WTC11 (cell line): ENCODE results near the gene RHBDD1. TPM values are rescaled to one million over a fixed set of nuclear protein-coding genes. Genes with fewer than 3 reads are reported as not detected.

ENCODE experiments used
- ATAC-seq: fragments of 200-7000 bp; cut with Tn5 transposase; 2 replicates; pipeline ENCODE4 v1.10.0; 2021; ENCODE audit warnings: mild to moderate bottlenecking, moderate library complexity
- CTCF ChIA-PET: fragments of 300-600 bp; sonication (Branson Sonifier 250); formaldehyde crosslinking; loops from one replicate; lab custom pipeline; 2021; ENCODE audit warnings: antibody characterized with exemption; lab: Charles Lee
- POLR2A ChIA-PET: fragments of 350-600 bp; sonication (Branson Sonifier 250); formaldehyde crosslinking; loops from one replicate; lab custom pipeline; 2021; ENCODE audit warnings: antibody characterized with exemption; lab: Charles Lee
- DNase-seq: peaks from one replicate; pipeline ENCODE4 v3.0.0; 2021; ENCODE audit warnings: low spot score
- H3K27ac Mint-ChIP-seq: 2 replicates; pipeline ENCODE4 v1.8.0; 2021; ENCODE audit warnings: mixed read lengths
- H3K27me3 Mint-ChIP-seq: 2 replicates; pipeline ENCODE4 v1.8.0; 2021; ENCODE audit warnings: low read depth, mild to moderate bottlenecking, moderate library complexity, mixed read lengths
- H3K36me3 Mint-ChIP-seq: 2 replicates; pipeline ENCODE4 v1.8.0; 2021; ENCODE audit warnings: mixed read lengths
- H3K4me1 Mint-ChIP-seq: 2 replicates; pipeline ENCODE4 v1.8.0; 2022; ENCODE audit warnings: mixed read lengths
- H3K4me3 Mint-ChIP-seq: 2 replicates; pipeline ENCODE4 v1.8.0; 2021; ENCODE audit warnings: mild to moderate bottlenecking, moderate library complexity, mixed read lengths
- H3K9me3 Mint-ChIP-seq: 2 replicates; pipeline ENCODE4 v1.8.0; 2021; ENCODE audit warnings: mixed read lengths
- ATF6 ChIP-seq: sonication (generic); formaldehyde crosslinking; IDR thresholded peaks from 2 replicates; pipeline ENCODE4 v1.8.1; 2023; ENCODE audit warnings: mild to moderate bottlenecking, missing genetic modification reagents
- CDX4 ChIP-seq: fragments of 250-450 bp; sonication (Bioruptor Pico); IDR thresholded peaks from 2 replicates; pipeline ENCODE4 v1.9.0; 2021; ENCODE audit warnings: moderate library complexity, mild to moderate bottlenecking, inconsistent platforms, borderline replicate concordance
- E2F1 ChIP-seq: sonication (generic); formaldehyde crosslinking; IDR thresholded peaks from 2 replicates; pipeline ENCODE4 v1.8.0; 2022; ENCODE audit warnings: mild to moderate bottlenecking, missing genetic modification reagents
- E2F5 ChIP-seq: sonication (generic); formaldehyde crosslinking; IDR thresholded peaks from 2 replicates; pipeline ENCODE4 v1.8.1; 2022; ENCODE audit warnings: mild to moderate bottlenecking, moderate library complexity, missing genetic modification reagents
- ERG ChIP-seq: fragments of 250-450 bp; sonication (Bioruptor Pico); IDR thresholded peaks from 2 replicates; pipeline ENCODE4 v1.8.0; 2021; ENCODE audit warnings: mild to moderate bottlenecking
- GRHL2 ChIP-seq: fragments of 250-450 bp; sonication (Bioruptor Pico); IDR thresholded peaks from 2 replicates; pipeline ENCODE4 v1.8.0; 2022; ENCODE audit warnings: mild to moderate bottlenecking, moderate library complexity; ENCODE audit not compliant: insufficient replicate concordance, severe bottlenecking
- HMGXB4 ChIP-seq: sonication (generic); formaldehyde crosslinking; IDR thresholded peaks from 2 replicates; pipeline ENCODE4 v1.8.1; 2023; ENCODE audit warnings: mild to moderate bottlenecking, moderate library complexity, missing genetic modification reagents
- IRF2 ChIP-seq: sonication (generic); formaldehyde crosslinking; IDR thresholded peaks from 2 replicates; pipeline ENCODE4 v1.8.0; 2022; ENCODE audit warnings: low read depth, missing genetic modification reagents, borderline replicate concordance
- JUN ChIP-seq: sonication (generic); formaldehyde crosslinking; IDR thresholded peaks from 2 replicates; pipeline ENCODE4 v1.8.0; 2023; ENCODE audit warnings: mild to moderate bottlenecking, missing genetic modification reagents
- MAX ChIP-seq: sonication (generic); formaldehyde crosslinking; IDR thresholded peaks from 2 replicates; pipeline ENCODE4 v1.8.0; 2022; ENCODE audit warnings: mild to moderate bottlenecking, missing genetic modification reagents
- MLX ChIP-seq: sonication (generic); formaldehyde crosslinking; IDR thresholded peaks from 2 replicates; pipeline ENCODE4 v1.8.1; 2023; ENCODE audit warnings: mild to moderate bottlenecking, missing genetic modification reagents, moderate library complexity
- RORB ChIP-seq: fragments of 250-450 bp; sonication (Bioruptor Pico); IDR thresholded peaks from 2 replicates; pipeline ENCODE4 v1.9.0; 2021; ENCODE audit warnings: mild to moderate bottlenecking
- SMAD3 ChIP-seq: sonication (generic); formaldehyde crosslinking; IDR thresholded peaks from 2 replicates; pipeline ENCODE4 v1.8.0; 2022; ENCODE audit warnings: missing genetic modification reagents, mild to moderate bottlenecking, borderline replicate concordance
- TP53 ChIP-seq: sonication (generic); formaldehyde crosslinking; IDR thresholded peaks from 2 replicates; pipeline ENCODE4 v1.8.1; 2023; ENCODE audit warnings: mild to moderate bottlenecking, missing genetic modification reagents
- ZNF317 ChIP-seq: sonication (generic); formaldehyde crosslinking; IDR thresholded peaks from 2 replicates; pipeline ENCODE4 v1.8.1; 2023; ENCODE audit warnings: low read depth, mild to moderate bottlenecking, moderate library complexity, missing genetic modification reagents, borderline replicate concordance
- ZSCAN18 ChIP-seq: fragments of 250-450 bp; sonication (Bioruptor Pico); IDR thresholded peaks from 2 replicates; pipeline ENCODE4 v2.1.2; 2022; ENCODE audit warnings: mild to moderate bottlenecking, moderate library complexity
- total RNA-seq: library from RNA; stranded (reverse); gene quantifications from 3 replicates; pipeline ENCODE4 v1.2.3, GENCODE V29; 2021

Gene RHBDD1
- total RNA-seq, 1 experiment from 2014 or later: 25.7 TPM

GRCh38 chr2:226977775-226978190 is 141.9 kb downstream of the RHBDD1 start (continued):
- TF ChIP-seq ATF6 (CRISPR knock-in tag) (no peak), SMAD3 (CRISPR knock-in tag) (no peak), GRHL2 (CRISPR knock-in tag) (no peak), ERG (CRISPR knock-in tag) (no peak), MAX (CRISPR knock-in tag) (no peak), HMGXB4 (CRISPR knock-in tag) (no peak), CDX4 (no peak), RORB (CRISPR knock-in tag) (no peak), ZSCAN18 (CRISPR knock-in tag) (no peak)

GRCh38 chr2:226978300-226978699 is 142.4 kb downstream of the RHBDD1 start:
- Mint-ChIP-seq H3K4me3 (no peak overlapping the region), H3K4me1 (peaks cover 18% of the 10 kb centered on the region), H3K36me3 (no peaks in the 10 kb centered on the region), H3K27ac (peak overlapping the region; percentile 32; the same call in 1 of the 2 replicates), H3K27me3 (no peaks in the 10 kb centered on the region), H3K9me3 (no peaks in the 10 kb centered on the region)
- CTCF ChIA-PET: interaction anchor here (0.6 to 0.8 kb wide), 4 partner anchors 44 to 1313 kb away, joined by 3 to 4 read pairs (median 4); no protein-coding TSS in a partner anchor
- TF ChIP-seq JUN (CRISPR knock-in tag): no peak
- TF ChIP-seq RORB (CRISPR knock-in tag): no peak
- no peak for TF ChIP-seq MLX (CRISPR knock-in tag)
- TF ChIP-seq E2F5 (CRISPR knock-in tag): no peak
- DNase-seq (no peak), ATAC-seq (no peak)
- POLR2A ChIA-PET: no interaction called here

- DNase-seq: no peak
- H3K36me3 Mint-ChIP-seq: no peaks in the 10 kb centered on the region
- peaks cover 18% of the 10 kb centered on the region for H3K4me1 Mint-ChIP-seq
- ChIA-PET CTCF (interaction anchor here (0.6 to 0.7 kb wide), 3 partner anchors 44 to 1314 kb away, joined by 3 to 4 read pairs (median 4); no protein-coding TSS in a partner anchor), POLR2A (no interaction called here)
- no peaks in the 10 kb centered on the region for H3K9me3 Mint-ChIP-seq
- no peaks in the 10 kb centered on the region for H3K27me3 Mint-ChIP-seq
- no peak overlapping the region for H3K4me3 Mint-ChIP-seq
- peak; percentile 56 for ATAC-seq
- H3K27ac Mint-ChIP-seq: peak overlapping the region; percentile 32; the same call in 1 of the 2 replicates
- no peak for TF ChIP-seq HMGXB4 (CRISPR knock-in tag)
- no peak for TF ChIP-seq IRF2 (CRISPR knock-in tag)
- no peak for TF ChIP-seq MLX (CRISPR knock-in tag)
- TF ChIP-seq E2F1: no peak
- no peak for TF ChIP-seq ZNF317 (CRISPR knock-in tag)
- TF ChIP-seq TP53 (CRISPR knock-in tag): no peak
Observed at GRCh38 chr2:226979004-226979403, 143.2 kb downstream of the RHBDD1 start.
